A549 (cell line): ENCODE results near the gene EPHB1.

Experiments
- EP300 ChIP-seq, 2 experiments: fragments of >200 bp; sonication (Bioruptor Twin); formaldehyde crosslinking; IDR thresholded peaks; 2 replicates in 1 of 2; 3 replicates in 1 of 2; pipeline ENCODE4 v1.6.1; 2016 to 2017
- KDM5A ChIP-seq: fragments of 200-600 bp; sonication (generic); IDR thresholded peaks from 2 replicates; pipeline ENCODE4 v1.6.1; 2016; ENCODE audit warnings: antibody characterized with exemption, mild to moderate bottlenecking
- MAZ ChIP-seq: fragments of 150-350 bp; IDR thresholded peaks from 2 replicates; pipeline ENCODE4 v1.6.1; 2014; ENCODE audit warnings: antibody characterized with exemption, low read depth, low read length, borderline replicate concordance
- RFX5 ChIP-seq: fragments of 450-650 bp; IDR thresholded peaks from 2 replicates; pipeline ENCODE4 v1.7.1; 2014; ENCODE audit warnings: antibody characterized with exemption, mild to moderate bottlenecking, moderate library complexity
- SREBF2 ChIP-seq: fragments of 450-650 bp; IDR thresholded peaks from 2 replicates; pipeline ENCODE4 v1.6.1; 2014; ENCODE audit warnings: mild to moderate bottlenecking, moderate library complexity
- TF ChIP-seq, protein P1 (sequence below): fragments of >200 bp; sonication (Bioruptor Twin); formaldehyde crosslinking; IDR thresholded peaks from 3 replicates; pipeline ENCODE4 v1.5.1; 2016

DNA sequence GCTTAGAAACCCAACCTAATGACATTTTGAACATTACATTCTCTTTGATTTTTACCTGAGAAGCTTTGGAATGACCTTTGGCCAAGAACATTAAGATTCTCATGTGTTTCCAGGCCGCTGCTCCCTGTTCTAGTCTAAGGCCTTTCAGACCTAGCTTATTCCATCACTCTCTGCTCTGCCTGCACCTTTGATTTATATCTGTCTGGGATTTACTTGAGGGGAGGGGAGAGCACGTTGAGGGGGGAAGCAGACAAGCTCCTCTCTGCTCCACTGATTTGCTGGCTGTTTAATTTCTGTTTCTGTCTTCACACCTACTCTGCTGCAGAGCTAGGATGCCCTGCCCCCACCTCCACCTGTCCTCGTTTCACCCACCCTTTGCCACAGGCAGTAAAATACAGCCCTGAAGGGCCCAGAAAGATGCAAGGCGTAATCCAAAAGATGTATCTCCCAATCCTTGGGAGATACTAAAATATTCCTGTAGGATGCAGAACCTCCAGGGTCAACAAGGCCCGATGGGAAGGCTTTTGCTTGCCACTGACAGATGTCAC, 429.8 kb downstream of the EPHB1 start:
- TF ChIP-seq SREBF2 (no peak), RFX5 (no peak), MAZ (no peak), EP300 (IDR thresholded peaks at IDR 0.05) (no peak), KDM5A (no peak)
- TF ChIP-seq, protein P1, sequence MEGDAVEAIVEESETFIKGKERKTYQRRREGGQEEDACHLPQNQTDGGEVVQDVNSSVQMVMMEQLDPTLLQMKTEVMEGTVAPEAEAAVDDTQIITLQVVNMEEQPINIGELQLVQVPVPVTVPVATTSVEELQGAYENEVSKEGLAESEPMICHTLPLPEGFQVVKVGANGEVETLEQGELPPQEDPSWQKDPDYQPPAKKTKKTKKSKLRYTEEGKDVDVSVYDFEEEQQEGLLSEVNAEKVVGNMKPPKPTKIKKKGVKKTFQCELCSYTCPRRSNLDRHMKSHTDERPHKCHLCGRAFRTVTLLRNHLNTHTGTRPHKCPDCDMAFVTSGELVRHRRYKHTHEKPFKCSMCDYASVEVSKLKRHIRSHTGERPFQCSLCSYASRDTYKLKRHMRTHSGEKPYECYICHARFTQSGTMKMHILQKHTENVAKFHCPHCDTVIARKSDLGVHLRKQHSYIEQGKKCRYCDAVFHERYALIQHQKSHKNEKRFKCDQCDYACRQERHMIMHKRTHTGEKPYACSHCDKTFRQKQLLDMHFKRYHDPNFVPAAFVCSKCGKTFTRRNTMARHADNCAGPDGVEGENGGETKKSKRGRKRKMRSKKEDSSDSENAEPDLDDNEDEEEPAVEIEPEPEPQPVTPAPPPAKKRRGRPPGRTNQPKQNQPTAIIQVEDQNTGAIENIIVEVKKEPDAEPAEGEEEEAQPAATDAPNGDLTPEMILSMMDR: no peak
